HepG2 (cell line): ENCODE measurements around the gene JTB. TPM values are rescaled to one million over a fixed set of nuclear protein-coding genes. Genes with fewer than 3 reads are reported as not detected.

Source experiments
- ATF7 ChIP-seq, 2 experiments: fragments of 450-650 bp in 1 of 2; sonication (generic) in 1 of 2; formaldehyde crosslinking in 1 of 2; IDR thresholded peaks; 2 replicates each; pipeline versions ENCODE4 v1.4.0 to v1.6.1; 2016 to 2020; ENCODE audit warnings: antibody characterized with exemption in 1 of 2, mild to moderate bottlenecking in 1 of 2, missing genetic modification reagents in 1 of 2
- FIP1L1 ChIP-seq: fragments of 200-400 bp; formaldehyde crosslinking; IDR thresholded peaks from 2 replicates; pipeline ENCODE4 v1.6.1; 2018; ENCODE audit warnings: low read depth, mild to moderate bottlenecking, low read length, moderate library complexity, borderline replicate concordance; ENCODE audit not compliant: insufficient read depth
- KAT8 ChIP-seq: IDR thresholded peaks from 2 replicates; pipeline ENCODE4 v1.6.1; 2016; ENCODE audit warnings: missing genetic modification reagents, missing compliant biosample characterization
- NFKB2 ChIP-seq: sonication (generic); formaldehyde crosslinking; IDR thresholded peaks from 2 replicates; pipeline ENCODE4 v1.4.0; 2020; ENCODE audit warnings: missing genetic modification reagents, borderline replicate concordance
- RAD51 ChIP-seq: fragments of 450-650 bp; IDR thresholded peaks from 2 replicates; pipeline ENCODE4 v1.6.1; 2016; ENCODE audit warnings: borderline replicate concordance
- YEATS4 ChIP-seq: sonication (generic); formaldehyde crosslinking; IDR thresholded peaks from 2 replicates; pipeline ENCODE4 v1.4.0; 2020; ENCODE audit warnings: missing genetic modification reagents, borderline replicate concordance
- ZNF550 ChIP-seq: sonication (generic); formaldehyde crosslinking; IDR thresholded peaks from 2 replicates; pipeline ENCODE4 v1.4.0; 2020; ENCODE audit warnings: mild to moderate bottlenecking, missing genetic modification reagents, borderline replicate concordance
- ZSCAN25 ChIP-seq: sonication (generic); formaldehyde crosslinking; IDR thresholded peaks from 2 replicates; pipeline ENCODE4 v1.8.0; 2022; ENCODE audit warnings: mild to moderate bottlenecking, missing genetic modification reagents
- polyA plus RNA-seq, 8 experiments: library from polyadenylated mRNA; depleted of rRNA in 3 of 8; stranded (reverse) in 7 of 8; unstranded in 1 of 8; fragments of >200 nt; fragmentation: Illumina TruSeq in 4 of 8; extraction: Trizol in 4 of 8; gene quantifications; 2 replicates each; pipeline versions ENCODE4 v1.2.1 to v1.2.3, GENCODE V29; 2011 to 2016; ENCODE audit warnings: low read depth in 4 of 8, missing spikeins in 1 of 8, mixed read lengths in 1 of 8; ENCODE audit not compliant: insufficient read depth in 1 of 8
- total RNA-seq, 5 experiments: library from RNA; depleted of rRNA; stranded (reverse); fragments of >200 nt; fragmentation: Illumina TruSeq; extraction: Trizol; gene quantifications; 2 replicates each; pipeline ENCODE4 v1.2.3, GENCODE V29; 2016; ENCODE audit warnings: low read depth in 1 of 5
- TF ChIP-seq, protein P1 (sequence below): sonication (generic); formaldehyde crosslinking; IDR thresholded peaks from 2 replicates; pipeline ENCODE4 v1.4.0; 2020; ENCODE audit warnings: mild to moderate bottlenecking, missing genetic modification reagents
- TF ChIP-seq, protein P2 (sequence below): IDR thresholded peaks from 2 replicates; pipeline ENCODE4 v1.6.1; 2016; ENCODE audit warnings: low read depth, missing genetic modification reagents, missing compliant biosample characterization

Gene JTB
- total and polyA plus RNA-seq, 2 of the 13 experiments (the other 11 are each of a cell fraction or from before 2014, with no cell fraction given): 96.7 to 99.2 TPM

DNA sequence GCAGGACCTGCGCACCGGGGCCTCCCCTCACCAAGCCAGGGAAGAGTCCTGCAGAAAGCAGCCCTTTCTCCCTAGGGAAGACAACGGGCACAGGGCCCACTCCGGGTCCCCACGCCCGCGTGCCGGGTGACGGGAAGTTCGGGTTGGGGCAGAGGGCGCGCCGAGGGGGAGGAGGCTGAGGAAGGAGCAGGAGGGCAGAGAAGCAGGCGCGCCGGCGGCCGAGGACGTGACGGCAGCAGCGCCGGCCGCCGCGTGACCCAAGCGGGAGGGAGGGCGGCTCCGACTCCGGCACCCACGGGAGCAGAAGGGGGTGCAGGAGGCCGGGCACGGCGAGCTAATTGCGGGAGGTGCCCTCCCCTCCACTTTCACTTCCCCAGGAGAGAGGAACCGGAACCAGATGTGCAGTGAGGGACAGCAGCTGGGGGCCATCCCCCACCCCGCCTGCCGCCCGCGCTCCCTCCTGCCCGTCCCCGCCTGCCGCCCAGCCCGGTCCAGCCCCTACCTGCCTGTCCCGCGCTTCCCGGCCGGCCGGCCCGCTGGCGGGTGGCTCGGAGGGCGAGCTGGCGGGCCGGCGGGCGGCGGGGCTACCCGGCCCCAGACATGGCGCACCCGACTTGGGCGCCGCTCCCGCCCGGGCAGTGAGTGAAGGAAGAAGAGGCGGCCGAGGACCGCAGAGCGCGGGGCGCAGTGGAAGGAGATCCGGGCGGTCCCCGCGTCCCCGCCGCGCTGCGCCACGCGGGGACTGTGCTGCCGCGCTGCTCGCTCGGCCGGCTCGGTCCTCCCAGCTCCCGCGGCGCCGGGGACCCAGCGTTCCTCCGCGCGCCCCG lies 31.5 kb downstream of the JTB start (continued):
- TF ChIP-seq, protein P1, sequence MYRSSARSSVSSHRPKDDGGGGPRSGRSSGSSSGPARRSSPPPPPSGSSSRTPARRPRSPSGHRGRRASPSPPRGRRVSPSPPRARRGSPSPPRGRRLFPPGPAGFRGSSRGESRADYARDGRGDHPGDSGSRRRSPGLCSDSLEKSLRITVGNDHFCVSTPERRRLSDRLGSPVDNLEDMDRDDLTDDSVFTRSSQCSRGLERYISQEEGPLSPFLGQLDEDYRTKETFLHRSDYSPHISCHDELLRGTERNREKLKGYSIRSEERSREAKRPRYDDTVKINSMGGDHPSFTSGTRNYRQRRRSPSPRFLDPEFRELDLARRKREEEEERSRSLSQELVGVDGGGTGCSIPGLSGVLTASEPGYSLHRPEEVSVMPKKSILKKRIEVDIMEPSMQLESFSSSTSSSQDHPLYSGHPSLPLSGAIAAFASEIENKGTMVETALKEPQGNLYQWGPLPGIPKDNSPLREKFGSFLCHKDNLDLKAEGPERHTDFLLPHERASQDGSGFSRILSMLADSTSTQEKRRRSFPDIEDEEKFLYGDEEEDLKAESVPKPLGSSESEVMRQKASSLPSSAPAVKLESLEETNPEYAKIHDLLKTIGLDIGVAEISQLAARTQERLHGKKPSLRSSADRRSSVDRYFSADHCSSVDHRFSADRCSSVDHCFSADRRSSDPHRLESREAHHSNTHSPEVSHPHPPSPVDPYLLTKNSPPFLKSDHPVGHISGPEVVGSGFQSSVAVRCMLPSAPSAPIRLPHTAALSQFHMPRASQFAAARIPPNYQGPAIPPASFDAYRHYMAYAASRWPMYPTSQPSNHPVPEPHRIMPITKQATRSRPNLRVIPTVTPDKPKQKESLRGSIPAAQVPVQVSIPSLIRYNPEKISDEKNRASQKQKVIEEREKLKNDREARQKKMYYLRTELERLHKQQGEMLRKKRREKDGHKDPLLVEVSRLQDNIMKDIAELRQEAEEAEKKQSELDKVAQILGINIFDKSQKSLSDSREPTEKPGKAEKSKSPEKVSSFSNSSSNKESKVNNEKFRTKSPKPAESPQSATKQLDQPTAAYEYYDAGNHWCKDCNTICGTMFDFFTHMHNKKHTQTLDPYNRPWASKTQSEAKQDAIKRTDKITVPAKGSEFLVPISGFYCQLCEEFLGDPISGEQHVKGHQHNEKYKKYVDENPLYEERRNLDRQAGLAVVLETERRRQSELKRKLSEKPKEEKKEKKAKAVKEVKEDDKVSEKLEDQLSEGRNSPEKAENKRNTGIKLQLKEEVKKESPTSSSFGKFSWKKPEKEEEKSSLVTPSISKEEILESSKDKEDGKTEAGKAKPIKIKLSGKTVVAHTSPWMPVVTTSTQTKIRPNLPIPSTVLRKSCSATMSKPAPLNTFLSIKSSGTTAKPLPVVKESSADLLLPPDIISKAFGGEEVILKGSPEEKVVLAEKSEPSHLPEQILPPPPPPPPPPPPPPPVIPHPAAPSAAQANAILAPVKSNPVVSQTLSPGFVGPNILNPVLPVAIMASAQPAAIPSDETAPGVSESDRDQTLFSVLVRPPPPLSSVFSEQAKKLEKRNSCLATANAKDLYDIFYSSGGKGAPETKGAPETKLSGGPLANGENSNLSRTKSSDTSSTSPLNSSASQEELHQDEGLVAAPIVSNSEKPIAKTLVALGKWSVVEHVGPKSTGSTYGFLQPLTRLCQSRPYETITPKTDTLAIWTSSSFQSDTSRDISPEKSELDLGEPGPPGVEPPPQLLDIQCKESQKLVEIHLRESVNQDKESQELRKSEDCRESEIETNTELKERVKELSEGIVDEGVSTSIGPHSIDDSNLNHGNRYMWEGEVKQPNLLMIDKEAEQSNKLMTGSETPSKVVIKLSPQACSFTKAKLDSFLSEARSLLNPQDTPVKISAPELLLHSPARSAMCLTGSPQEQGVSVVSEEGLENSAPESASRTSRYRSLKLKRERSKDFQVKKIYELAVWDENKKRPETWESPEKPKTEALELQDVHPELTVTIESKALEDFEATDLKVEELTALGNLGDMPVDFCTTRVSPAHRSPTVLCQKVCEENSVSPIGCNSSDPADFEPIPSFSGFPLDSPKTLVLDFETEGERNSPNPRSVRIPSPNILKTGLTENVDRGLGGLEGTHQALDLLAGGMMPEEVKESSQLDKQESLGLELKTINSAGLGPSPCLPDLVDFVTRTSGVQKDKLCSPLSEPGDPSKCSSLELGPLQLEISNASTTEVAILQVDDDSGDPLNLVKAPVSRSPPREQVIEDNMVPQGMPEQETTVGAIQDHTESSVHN (CRISPR knock-in tag): no peak
- no peak for TF ChIP-seq FIP1L1
- 0 out of 2 replicates have a peak, but pooled peaks have one; percentile 1 for TF ChIP-seq YEATS4 (CRISPR knock-in tag)
- TF ChIP-seq ZSCAN25: no peak
- no peak for TF ChIP-seq RAD51
- TF ChIP-seq ZNF550 (CRISPR knock-in tag): no peak
- no peak for TF ChIP-seq NFKB2 (CRISPR knock-in tag)
- TF ChIP-seq KAT8: peak; percentile 19; the same call in 1 of the 2 replicates
- no peak for TF ChIP-seq ATF7 (IDR thresholded peaks at IDR 0.05)
- TF ChIP-seq ATF7 (CRISPR knock-in tag; IDR thresholded peaks at IDR 0.05): no peak
- TF ChIP-seq, protein P2, sequence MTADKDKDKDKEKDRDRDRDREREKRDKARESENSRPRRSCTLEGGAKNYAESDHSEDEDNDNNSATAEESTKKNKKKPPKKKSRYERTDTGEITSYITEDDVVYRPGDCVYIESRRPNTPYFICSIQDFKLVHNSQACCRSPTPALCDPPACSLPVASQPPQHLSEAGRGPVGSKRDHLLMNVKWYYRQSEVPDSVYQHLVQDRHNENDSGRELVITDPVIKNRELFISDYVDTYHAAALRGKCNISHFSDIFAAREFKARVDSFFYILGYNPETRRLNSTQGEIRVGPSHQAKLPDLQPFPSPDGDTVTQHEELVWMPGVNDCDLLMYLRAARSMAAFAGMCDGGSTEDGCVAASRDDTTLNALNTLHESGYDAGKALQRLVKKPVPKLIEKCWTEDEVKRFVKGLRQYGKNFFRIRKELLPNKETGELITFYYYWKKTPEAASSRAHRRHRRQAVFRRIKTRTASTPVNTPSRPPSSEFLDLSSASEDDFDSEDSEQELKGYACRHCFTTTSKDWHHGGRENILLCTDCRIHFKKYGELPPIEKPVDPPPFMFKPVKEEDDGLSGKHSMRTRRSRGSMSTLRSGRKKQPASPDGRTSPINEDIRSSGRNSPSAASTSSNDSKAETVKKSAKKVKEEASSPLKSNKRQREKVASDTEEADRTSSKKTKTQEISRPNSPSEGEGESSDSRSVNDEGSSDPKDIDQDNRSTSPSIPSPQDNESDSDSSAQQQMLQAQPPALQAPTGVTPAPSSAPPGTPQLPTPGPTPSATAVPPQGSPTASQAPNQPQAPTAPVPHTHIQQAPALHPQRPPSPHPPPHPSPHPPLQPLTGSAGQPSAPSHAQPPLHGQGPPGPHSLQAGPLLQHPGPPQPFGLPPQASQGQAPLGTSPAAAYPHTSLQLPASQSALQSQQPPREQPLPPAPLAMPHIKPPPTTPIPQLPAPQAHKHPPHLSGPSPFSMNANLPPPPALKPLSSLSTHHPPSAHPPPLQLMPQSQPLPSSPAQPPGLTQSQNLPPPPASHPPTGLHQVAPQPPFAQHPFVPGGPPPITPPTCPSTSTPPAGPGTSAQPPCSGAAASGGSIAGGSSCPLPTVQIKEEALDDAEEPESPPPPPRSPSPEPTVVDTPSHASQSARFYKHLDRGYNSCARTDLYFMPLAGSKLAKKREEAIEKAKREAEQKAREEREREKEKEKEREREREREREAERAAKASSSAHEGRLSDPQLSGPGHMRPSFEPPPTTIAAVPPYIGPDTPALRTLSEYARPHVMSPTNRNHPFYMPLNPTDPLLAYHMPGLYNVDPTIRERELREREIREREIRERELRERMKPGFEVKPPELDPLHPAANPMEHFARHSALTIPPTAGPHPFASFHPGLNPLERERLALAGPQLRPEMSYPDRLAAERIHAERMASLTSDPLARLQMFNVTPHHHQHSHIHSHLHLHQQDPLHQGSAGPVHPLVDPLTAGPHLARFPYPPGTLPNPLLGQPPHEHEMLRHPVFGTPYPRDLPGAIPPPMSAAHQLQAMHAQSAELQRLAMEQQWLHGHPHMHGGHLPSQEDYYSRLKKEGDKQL: no peak
